PC-9 (cell line): ENCODE results near the gene YIPF1. TPM values are rescaled to one million over a fixed set of nuclear protein-coding genes. Genes with fewer than 3 reads are reported as not detected.
A peak's percentile ranks its signal among the peaks of the same experiment; 100 is the strongest.

ENCODE experiments used
- BruUV-seq: library from RNA; stranded (reverse); fragments of 400-500 nt; replicated peaks from 2 replicates; lab custom pipeline; 2021; lab: Mats Ljungman, UMichigan
- CTCF ChIA-PET: fragments of 300-600 bp; sonication (Branson Sonifier 250); formaldehyde crosslinking; loops from one replicate; lab custom pipeline; 2022; ENCODE audit warnings: antibody characterized with exemption; lab: Charles Lee
- POLR2A ChIA-PET: fragments of 300-600 bp; sonication (Branson Sonifier 250); formaldehyde crosslinking; loops from one replicate; lab custom pipeline; 2022; ENCODE audit warnings: antibody characterized with exemption; ENCODE audit not compliant: unreplicated experiment; lab: Charles Lee
- DNase-seq, 2 experiments: peaks; one replicate each; pipeline versions ENCODE4 v3.0.0 to v3.0.0-alpha.2; 2015 to 2022; ENCODE audit warnings: mixed read lengths in 1 of 2
- H2AFZ ChIP-seq: fragments of 200-600 bp; sonication (generic); 2 replicates; pipeline ENCODE4 v1.8.1; 2017; ENCODE audit warnings: antibody characterized with exemption
- H3F3A ChIP-seq: fragments of 200-600 bp; sonication (generic); 2 replicates; pipeline ENCODE4 v1.8.1; 2017; ENCODE audit warnings: antibody characterized with exemption, mild to moderate bottlenecking, low read depth; ENCODE audit not compliant: insufficient read depth
- H3K27ac ChIP-seq: fragments of 200-600 bp; sonication (generic); 2 replicates; pipeline ENCODE4 v1.6.1; 2016; ENCODE audit warnings: mixed run types
- H3K27me3 ChIP-seq: fragments of 200-600 bp; sonication (generic); 2 replicates; pipeline ENCODE4 v1.6.1; 2016; ENCODE audit warnings: low read depth, mixed run types; ENCODE audit not compliant: insufficient read depth
- H3K36me3 ChIP-seq: fragments of 200-600 bp; sonication (generic); 2 replicates; pipeline ENCODE4 v1.6.1; 2016; ENCODE audit warnings: low read depth, mixed run types
- H3K4me1 ChIP-seq: fragments of 200-600 bp; sonication (generic); replicated peaks from 2 replicates; pipeline ENCODE4 v1.6.1; 2016; ENCODE audit warnings: mixed run types; ENCODE audit not compliant: insufficient read depth
- H3K4me2 ChIP-seq: fragments of 200-600 bp; sonication (generic); 2 replicates; pipeline ENCODE4 v1.6.1; 2017; ENCODE audit warnings: mixed run types
- H3K4me3 ChIP-seq: fragments of 200-600 bp; sonication (generic); 2 replicates; pipeline ENCODE4 v1.6.1; 2016; ENCODE audit warnings: mixed run types
- H3K79me2 ChIP-seq: fragments of 200-600 bp; sonication (generic); 2 replicates; pipeline ENCODE4 v1.6.1; 2017; ENCODE audit warnings: low read depth, mixed run types
- H3K9me2 ChIP-seq: fragments of 200-600 bp; sonication (generic); 2 replicates; pipeline ENCODE4 v1.8.1; 2017; ENCODE audit warnings: mild to moderate bottlenecking; ENCODE audit not compliant: insufficient read depth
- H3K9me3 ChIP-seq: fragments of 200-600 bp; sonication (generic); 2 replicates; pipeline ENCODE4 v1.8.1; 2016; ENCODE audit warnings: low read depth; ENCODE audit not compliant: insufficient read depth
- H4K20me1 ChIP-seq: fragments of 200-600 bp; sonication (generic); 2 replicates; pipeline ENCODE4 v1.8.1; 2017; ENCODE audit not compliant: insufficient read depth
- CTCF ChIP-seq: fragments of 200-600 bp; sonication (generic); conservative IDR thresholded peaks from 2 replicates; pipeline ENCODE4 v1.6.1; 2017; ENCODE audit warnings: mixed run types, antibody characterized with exemption, mild to moderate bottlenecking, moderate library complexity
- EZH2 ChIP-seq: fragments of 200-600 bp; sonication (generic); IDR thresholded peaks from 2 replicates; pipeline ENCODE4 v1.8.0; 2017; ENCODE audit warnings: antibody characterized with exemption, low read depth
- intact Hi-C: fragments of 100-400 bp; cut with micrococcal nuclease; formaldehyde crosslinking; loops from one replicate; pipeline ENCODE4 v1.10.0; 2022; ENCODE audit not compliant: unreplicated experiment
- total RNA-seq: library from RNA; stranded (reverse); gene quantifications from 2 replicates; pipeline ENCODE4 v1.2.3, GENCODE V29; 2021

Gene YIPF1
- total RNA-seq, 1 experiment from 2014 or later = 23.3 TPM

GRCh38 chr1:53811414-53811851 lies 78.2 kb downstream of the YIPF1 start:
- Histone ChIP-seq H3K9me3 (no peaks in the 10 kb centered on the region; the same call in 1 of the 2 replicates), H3K4me2 (peak overlapping the region; percentile 42), H3K79me2 (peaks cover 41% of the 10 kb centered on the region; the same call in 1 of the 2 replicates), H3K4me1 (peaks cover 44% of the 10 kb centered on the region), H3K27ac (peak overlapping the region; percentile 70), H3K36me3 (peaks cover 36% of the 10 kb centered on the region), H3K27me3 (no peaks in the 10 kb centered on the region), H3K9me2 (no peaks in the 10 kb centered on the region), H3F3A (peaks cover 25% of the 10 kb centered on the region), H2AFZ (no peak overlapping the region), H4K20me1 (no peaks in the 10 kb centered on the region; the same call in 1 of the 2 replicates), H3K4me3 (no peak overlapping the region)
- ChIA-PET POLR2A (interaction anchor here (0.6 kb wide), 2 partner anchors 82 to 151 kb away, joined by 5 to 6 read pairs; partner anchors contain the start of gene DIO1), CTCF (interaction anchor here (0.7 kb wide), 1 partner anchor 26 kb away, joined by 3 read pairs; no protein-coding TSS in a partner anchor)
- peak; percentile 18 to 42 for DNase-seq
- intact Hi-C loops = no loop called here
- TF ChIP-seq EZH2 (no peak), CTCF (peak; percentile 53; the same call in 1 of the 2 replicates)
- BruUV-seq = no TSS peak

- no peak for DNase-seq
- Histone ChIP-seq H2AFZ (no peak overlapping the region), H3K4me1 (peaks cover 44% of the 10 kb centered on the region), H3K9me3 (no peaks in the 10 kb centered on the region; the same call in 1 of the 2 replicates), H3F3A (peaks cover 26% of the 10 kb centered on the region), H3K79me2 (peaks cover 33% of the 10 kb centered on the region; the same call in 1 of the 2 replicates), H3K9me2 (no peaks in the 10 kb centered on the region), H3K4me2 (peak overlapping the region; percentile 42; the same call in 1 of the 2 replicates), H3K36me3 (peaks cover 32% of the 10 kb centered on the region), H3K27ac (peak overlapping the region; percentile 70), H3K27me3 (no peaks in the 10 kb centered on the region), H3K4me3 (no peak overlapping the region), H4K20me1 (no peaks in the 10 kb centered on the region; the same call in 1 of the 2 replicates)
- CTCF ChIA-PET = no interaction called here
- TF ChIP-seq CTCF = no peak
- TF ChIP-seq EZH2 = no peak
- intact Hi-C loops = no loop called here
- no TSS peak for BruUV-seq
- POLR2A ChIA-PET = no interaction called here
These were observed 79.1 kb downstream of the YIPF1 start for GRCh38 chr1:53810497-53810896.

GRCh38 chr1:53810007-53810406 lies 79.6 kb downstream of the YIPF1 start:
- H2AFZ ChIP-seq = no peak overlapping the region
- H3K9me2 ChIP-seq = no peaks in the 10 kb centered on the region
- intact Hi-C loops = no loop called here
- H3K4me1 ChIP-seq = peaks cover 44% of the 10 kb centered on the region
- peaks cover 28% of the 10 kb centered on the region for H3K36me3 ChIP-seq
- ChIA-PET CTCF (no interaction called here), POLR2A (no interaction called here)
- H3K79me2 ChIP-seq = peaks cover 28% of the 10 kb centered on the region; the same call in 1 of the 2 replicates
- no peaks in the 10 kb centered on the region; the same call in 1 of the 2 replicates for H3K9me3 ChIP-seq
- TF ChIP-seq CTCF = no peak
- no peak for TF ChIP-seq EZH2
- H3K27me3 ChIP-seq = no peaks in the 10 kb centered on the region
- H3K4me2 ChIP-seq = peak overlapping the region; percentile 32
- H3K4me3 ChIP-seq = no peak overlapping the region
- DNase-seq = no peak
- no peaks in the 10 kb centered on the region; the same call in 1 of the 2 replicates for H4K20me1 ChIP-seq
- no TSS peak for BruUV-seq
- H3K27ac ChIP-seq = peak overlapping the region; percentile 70
- peaks cover 31% of the 10 kb centered on the region for H3F3A ChIP-seq
